ENCODE results near the gene NDUFAF4. TPM values are rescaled to one million over a fixed set of nuclear protein-coding genes. Genes with fewer than 3 reads are reported as not detected.

NDUFAF4 gene
- total and polyA plus RNA-seq, 2 experiments from 2014 or later, result 35.1 to 233 TPM

DNA sequence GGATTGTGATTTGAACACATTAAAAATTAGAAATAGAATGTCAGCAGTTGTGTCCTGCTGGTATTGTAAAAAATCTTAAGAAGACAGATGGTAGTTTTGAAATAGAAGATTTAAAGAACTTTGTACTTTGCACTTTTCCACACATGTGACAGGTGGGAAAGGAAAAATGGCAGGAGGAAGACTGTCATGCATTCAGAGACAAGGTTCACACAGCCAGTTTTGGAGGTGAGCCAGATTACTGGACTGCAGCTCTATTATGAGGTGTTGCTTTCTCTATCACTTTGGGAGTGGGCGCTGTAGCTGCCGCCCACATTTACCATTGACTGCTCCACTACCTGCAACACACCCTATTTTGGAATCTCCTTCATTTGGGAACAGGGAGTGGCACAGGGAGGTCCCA is 12.1 kb upstream of the NDUFAF4 start:
- Histone ChIP-seq H3K4me1 (ENCODE audit: insufficient read depth) (no peaks in the 10 kb centered on the region), H3K4me2 (no peak overlapping the region), H4K20me1 (replicated peaks; ENCODE audit: insufficient read depth) (no peaks in the 10 kb centered on the region), H3K9me2 (ENCODE audit: insufficient read depth) (no peaks in the 10 kb centered on the region), H2AFZ (no peak overlapping the region), H3K27me3 (ENCODE audit: insufficient read depth) (no peaks in the 10 kb centered on the region), H3K79me2 (replicated peaks; ENCODE audit: insufficient read depth) (no peaks in the 10 kb centered on the region), H3K36me3 (ENCODE audit: insufficient read depth) (no peaks in the 10 kb centered on the region), H3K4me3 (no peak overlapping the region), H3F3A (replicated peaks; ENCODE audit: low read depth) (no peaks in the 10 kb centered on the region), H3K27ac (ENCODE audit: low read depth) (no peak overlapping the region)
- ATAC-seq (no peak), DNase-seq (ENCODE audit: low spot score) (no peak)
- H3K36me3 Mint-ChIP-seq (ENCODE audit: low read depth), result no peaks in the 10 kb centered on the region
- H3K4me3 Mint-ChIP-seq, result no peak overlapping the region
- no peaks in the 10 kb centered on the region for H3K27me3 Mint-ChIP-seq (ENCODE audit: insufficient read depth, low read depth, poor library complexity)
- peaks cover 7% of the 10 kb centered on the region for H3K4me1 Mint-ChIP-seq
- no peaks in the 10 kb centered on the region for H3K9me3 Mint-ChIP-seq
- H3K27ac Mint-ChIP-seq, result no peak overlapping the region
- TF ChIP-seq EZH2phosphoT487 (IDR thresholded peaks at IDR 0.05; ENCODE audit: unreplicated experiment), result no peak
- TF ChIP-seq, protein P1, sequence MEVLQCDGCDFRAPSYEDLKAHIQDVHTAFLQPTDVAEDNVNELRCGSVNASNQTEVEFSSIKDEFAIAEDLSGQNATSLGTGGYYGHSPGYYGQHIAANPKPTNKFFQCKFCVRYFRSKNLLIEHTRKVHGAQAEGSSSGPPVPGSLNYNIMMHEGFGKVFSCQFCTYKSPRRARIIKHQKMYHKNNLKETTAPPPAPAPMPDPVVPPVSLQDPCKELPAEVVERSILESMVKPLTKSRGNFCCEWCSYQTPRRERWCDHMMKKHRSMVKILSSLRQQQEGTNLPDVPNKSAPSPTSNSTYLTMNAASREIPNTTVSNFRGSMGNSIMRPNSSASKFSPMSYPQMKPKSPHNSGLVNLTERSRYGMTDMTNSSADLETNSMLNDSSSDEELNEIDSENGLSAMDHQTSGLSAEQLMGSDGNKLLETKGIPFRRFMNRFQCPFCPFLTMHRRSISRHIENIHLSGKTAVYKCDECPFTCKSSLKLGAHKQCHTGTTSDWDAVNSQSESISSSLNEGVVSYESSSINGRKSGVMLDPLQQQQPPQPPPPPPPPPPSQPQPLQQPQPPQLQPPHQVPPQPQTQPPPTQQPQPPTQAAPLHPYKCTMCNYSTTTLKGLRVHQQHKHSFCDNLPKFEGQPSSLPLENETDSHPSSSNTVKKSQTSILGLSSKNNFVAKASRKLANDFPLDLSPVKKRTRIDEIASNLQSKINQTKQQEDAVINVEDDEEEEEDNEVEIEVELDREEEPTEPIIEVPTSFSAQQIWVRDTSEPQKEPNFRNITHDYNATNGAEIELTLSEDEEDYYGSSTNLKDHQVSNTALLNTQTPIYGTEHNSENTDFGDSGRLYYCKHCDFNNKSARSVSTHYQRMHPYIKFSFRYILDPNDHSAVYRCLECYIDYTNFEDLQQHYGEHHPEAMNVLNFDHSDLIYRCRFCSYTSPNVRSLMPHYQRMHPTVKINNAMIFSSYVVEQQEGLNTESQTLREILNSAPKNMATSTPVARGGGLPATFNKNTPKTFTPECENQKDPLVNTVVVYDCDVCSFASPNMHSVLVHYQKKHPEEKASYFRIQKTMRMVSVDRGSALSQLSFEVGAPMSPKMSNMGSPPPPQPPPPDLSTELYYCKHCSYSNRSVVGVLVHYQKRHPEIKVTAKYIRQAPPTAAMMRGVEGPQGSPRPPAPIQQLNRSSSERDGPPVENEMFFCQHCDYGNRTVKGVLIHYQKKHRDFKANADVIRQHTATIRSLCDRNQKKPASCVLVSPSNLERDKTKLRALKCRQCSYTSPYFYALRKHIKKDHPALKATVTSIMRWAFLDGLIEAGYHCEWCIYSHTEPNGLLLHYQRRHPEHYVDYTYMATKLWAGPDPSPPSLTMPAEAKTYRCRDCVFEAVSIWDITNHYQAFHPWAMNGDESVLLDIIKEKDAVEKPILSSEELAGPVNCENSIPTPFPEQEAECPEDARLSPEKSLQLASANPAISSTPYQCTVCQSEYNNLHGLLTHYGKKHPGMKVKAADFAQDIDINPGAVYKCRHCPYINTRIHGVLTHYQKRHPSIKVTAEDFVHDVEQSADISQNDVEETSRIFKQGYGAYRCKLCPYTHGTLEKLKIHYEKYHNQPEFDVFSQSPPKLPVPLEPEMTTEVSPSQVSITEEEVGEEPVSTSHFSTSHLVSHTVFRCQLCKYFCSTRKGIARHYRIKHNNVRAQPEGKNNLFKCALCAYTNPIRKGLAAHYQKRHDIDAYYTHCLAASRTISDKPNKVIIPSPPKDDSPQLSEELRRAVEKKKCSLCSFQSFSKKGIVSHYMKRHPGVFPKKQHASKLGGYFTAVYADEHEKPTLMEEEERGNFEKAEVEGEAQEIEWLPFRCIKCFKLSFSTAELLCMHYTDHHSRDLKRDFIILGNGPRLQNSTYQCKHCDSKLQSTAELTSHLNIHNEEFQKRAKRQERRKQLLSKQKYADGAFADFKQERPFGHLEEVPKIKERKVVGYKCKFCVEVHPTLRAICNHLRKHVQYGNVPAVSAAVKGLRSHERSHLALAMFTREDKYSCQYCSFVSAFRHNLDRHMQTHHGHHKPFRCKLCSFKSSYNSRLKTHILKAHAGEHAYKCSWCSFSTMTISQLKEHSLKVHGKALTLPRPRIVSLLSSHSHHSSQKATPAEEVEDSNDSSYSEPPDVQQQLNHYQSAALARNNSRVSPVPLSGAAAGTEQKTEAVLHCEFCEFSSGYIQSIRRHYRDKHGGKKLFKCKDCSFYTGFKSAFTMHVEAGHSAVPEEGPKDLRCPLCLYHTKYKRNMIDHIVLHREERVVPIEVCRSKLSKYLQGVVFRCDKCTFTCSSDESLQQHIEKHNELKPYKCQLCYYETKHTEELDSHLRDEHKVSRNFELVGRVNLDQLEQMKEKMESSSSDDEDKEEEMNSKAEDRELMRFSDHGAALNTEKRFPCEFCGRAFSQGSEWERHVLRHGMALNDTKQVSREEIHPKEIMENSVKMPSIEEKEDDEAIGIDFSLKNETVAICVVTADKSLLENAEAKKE (CRISPR knock-in tag; IDR thresholded peaks at IDR 0.05), result no peak
- TF ChIP-seq EZH2 (IDR thresholded peaks at IDR 0.05; ENCODE audit: low read depth, unreplicated experiment), result no peak
- TF ChIP-seq, protein P2, sequence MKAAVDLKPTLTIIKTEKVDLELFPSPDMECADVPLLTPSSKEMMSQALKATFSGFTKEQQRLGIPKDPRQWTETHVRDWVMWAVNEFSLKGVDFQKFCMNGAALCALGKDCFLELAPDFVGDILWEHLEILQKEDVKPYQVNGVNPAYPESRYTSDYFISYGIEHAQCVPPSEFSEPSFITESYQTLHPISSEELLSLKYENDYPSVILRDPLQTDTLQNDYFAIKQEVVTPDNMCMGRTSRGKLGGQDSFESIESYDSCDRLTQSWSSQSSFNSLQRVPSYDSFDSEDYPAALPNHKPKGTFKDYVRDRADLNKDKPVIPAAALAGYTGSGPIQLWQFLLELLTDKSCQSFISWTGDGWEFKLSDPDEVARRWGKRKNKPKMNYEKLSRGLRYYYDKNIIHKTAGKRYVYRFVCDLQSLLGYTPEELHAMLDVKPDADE (IDR thresholded peaks at IDR 0.05), result no peak
- TF ChIP-seq, protein P3, sequence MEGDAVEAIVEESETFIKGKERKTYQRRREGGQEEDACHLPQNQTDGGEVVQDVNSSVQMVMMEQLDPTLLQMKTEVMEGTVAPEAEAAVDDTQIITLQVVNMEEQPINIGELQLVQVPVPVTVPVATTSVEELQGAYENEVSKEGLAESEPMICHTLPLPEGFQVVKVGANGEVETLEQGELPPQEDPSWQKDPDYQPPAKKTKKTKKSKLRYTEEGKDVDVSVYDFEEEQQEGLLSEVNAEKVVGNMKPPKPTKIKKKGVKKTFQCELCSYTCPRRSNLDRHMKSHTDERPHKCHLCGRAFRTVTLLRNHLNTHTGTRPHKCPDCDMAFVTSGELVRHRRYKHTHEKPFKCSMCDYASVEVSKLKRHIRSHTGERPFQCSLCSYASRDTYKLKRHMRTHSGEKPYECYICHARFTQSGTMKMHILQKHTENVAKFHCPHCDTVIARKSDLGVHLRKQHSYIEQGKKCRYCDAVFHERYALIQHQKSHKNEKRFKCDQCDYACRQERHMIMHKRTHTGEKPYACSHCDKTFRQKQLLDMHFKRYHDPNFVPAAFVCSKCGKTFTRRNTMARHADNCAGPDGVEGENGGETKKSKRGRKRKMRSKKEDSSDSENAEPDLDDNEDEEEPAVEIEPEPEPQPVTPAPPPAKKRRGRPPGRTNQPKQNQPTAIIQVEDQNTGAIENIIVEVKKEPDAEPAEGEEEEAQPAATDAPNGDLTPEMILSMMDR (conservative IDR thresholded peaks at IDR 0.05; ENCODE audit: low read depth in 2 of 2), result no peak
- TF ChIP-seq ZNF331 (CRISPR knock-in tag; IDR thresholded peaks at IDR 0.05; ENCODE audit: low read depth), result no peak
- no peak for TF ChIP-seq CREB1 (CRISPR knock-in tag; IDR thresholded peaks at IDR 0.05; ENCODE audit: low read depth)
- no peak for TF ChIP-seq STAT1 (IDR thresholded peaks at IDR 0.05; ENCODE audit: unreplicated experiment)
- no peak for TF ChIP-seq JUNB (IDR thresholded peaks at IDR 0.05; ENCODE audit: unreplicated experiment)
- TF ChIP-seq ZNF114 (CRISPR knock-in tag; IDR thresholded peaks at IDR 0.05), result no peak
- TF ChIP-seq, protein P4, sequence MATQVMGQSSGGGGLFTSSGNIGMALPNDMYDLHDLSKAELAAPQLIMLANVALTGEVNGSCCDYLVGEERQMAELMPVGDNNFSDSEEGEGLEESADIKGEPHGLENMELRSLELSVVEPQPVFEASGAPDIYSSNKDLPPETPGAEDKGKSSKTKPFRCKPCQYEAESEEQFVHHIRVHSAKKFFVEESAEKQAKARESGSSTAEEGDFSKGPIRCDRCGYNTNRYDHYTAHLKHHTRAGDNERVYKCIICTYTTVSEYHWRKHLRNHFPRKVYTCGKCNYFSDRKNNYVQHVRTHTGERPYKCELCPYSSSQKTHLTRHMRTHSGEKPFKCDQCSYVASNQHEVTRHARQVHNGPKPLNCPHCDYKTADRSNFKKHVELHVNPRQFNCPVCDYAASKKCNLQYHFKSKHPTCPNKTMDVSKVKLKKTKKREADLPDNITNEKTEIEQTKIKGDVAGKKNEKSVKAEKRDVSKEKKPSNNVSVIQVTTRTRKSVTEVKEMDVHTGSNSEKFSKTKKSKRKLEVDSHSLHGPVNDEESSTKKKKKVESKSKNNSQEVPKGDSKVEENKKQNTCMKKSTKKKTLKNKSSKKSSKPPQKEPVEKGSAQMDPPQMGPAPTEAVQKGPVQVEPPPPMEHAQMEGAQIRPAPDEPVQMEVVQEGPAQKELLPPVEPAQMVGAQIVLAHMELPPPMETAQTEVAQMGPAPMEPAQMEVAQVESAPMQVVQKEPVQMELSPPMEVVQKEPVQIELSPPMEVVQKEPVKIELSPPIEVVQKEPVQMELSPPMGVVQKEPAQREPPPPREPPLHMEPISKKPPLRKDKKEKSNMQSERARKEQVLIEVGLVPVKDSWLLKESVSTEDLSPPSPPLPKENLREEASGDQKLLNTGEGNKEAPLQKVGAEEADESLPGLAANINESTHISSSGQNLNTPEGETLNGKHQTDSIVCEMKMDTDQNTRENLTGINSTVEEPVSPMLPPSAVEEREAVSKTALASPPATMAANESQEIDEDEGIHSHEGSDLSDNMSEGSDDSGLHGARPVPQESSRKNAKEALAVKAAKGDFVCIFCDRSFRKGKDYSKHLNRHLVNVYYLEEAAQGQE (IDR thresholded peaks at IDR 0.05; ENCODE audit: unreplicated experiment), result no peak
- no peak for TF ChIP-seq NANOG (IDR thresholded peaks at IDR 0.05; ENCODE audit: borderline replicate concordance)
- TF ChIP-seq POLR2AphosphoS5 (IDR thresholded peaks at IDR 0.05; ENCODE audit: low read depth), result no peak
